ENCODE measurements around the gene SSC5D. TPM values are rescaled to one million over a fixed set of nuclear protein-coding genes. Genes with fewer than 3 reads are reported as not detected.

The SSC5D gene
- total and polyA plus RNA-seq, 4 donors: 0.08 to 1.0 (median 0.51) TPM

GRCh38 chr19:55484593-55485438 is 3.4 kb upstream of the SSC5D start, which contains the start of gene NAT14:
Gene NAT14 (plus strand): TSS chr19:55485188. CDS start chr19:55485709, 521 bp downstream.
- Histone ChIP-seq H3K36me3 (ENCODE audit: control insufficient read depth in 4 of 4, insufficient read depth in 3 of 4, low read depth in 1 of 4, low read length in 3 of 4) (peaks cover 0 to 11% (median 5%) of the 10 kb centered on the region in 4 donors), H3K4me1 (ENCODE audit: control insufficient read depth in 4 of 4, insufficient read depth in 4 of 4, low read length in 3 of 4) (peaks cover 3 to 14% (median 7%) of the 10 kb centered on the region in 4 donors), H3K9me3 (ENCODE audit: control insufficient read depth in 4 of 4, low read length in 3 of 4) (no peaks in the 10 kb centered on the region), H3K27ac (ENCODE audit: low read depth in 1 of 2, low read length in 2 of 2) (peak within 1 kb of the TSS; percentile 31 to 41), H3K9ac (ENCODE audit: low read depth in 1 of 2, low read length in 2 of 2) (peak within 1 kb of the TSS in 1 of 2 donors; percentile 38), H3K27me3 (ENCODE audit: control insufficient read depth in 4 of 4, insufficient read depth in 4 of 4, low read length in 3 of 4) (no peaks in the 10 kb centered on the region), H3K4me3 (ENCODE audit: low read depth in 1 of 3, low read length in 3 of 3) (peak within 1 kb of the TSS in 1 of 3 donors; percentile 52)
- WGBS: 4% methylated on average over 78 of the region's 78 CpGs
- peak; percentile 63 for DNase-seq (ENCODE audit: low spot score)
- peak; percentile 35 to 64 for TF ChIP-seq GABPA (IDR thresholded peaks at IDR 0.05 in 1 of 2, conservative IDR thresholded peaks at IDR 0.05 in 1 of 2)
- no peak for TF ChIP-seq NR2F2 (IDR thresholded peaks at IDR 0.05)

GRCh38 chr19:55485439-55486011 is 2.7 kb upstream of the SSC5D start:
- Histone ChIP-seq H3K36me3 (ENCODE audit: control insufficient read depth in 4 of 4, insufficient read depth in 3 of 4, low read depth in 1 of 4, low read length in 3 of 4) (peaks cover 0 to 11% (median 5%) of the 10 kb centered on the region in 4 donors), H3K4me3 (ENCODE audit: low read depth in 1 of 3, low read length in 3 of 3) (peak overlapping the region in 1 of 3 donors; percentile 52), H3K4me1 (ENCODE audit: control insufficient read depth in 4 of 4, insufficient read depth in 4 of 4, low read length in 3 of 4) (peaks cover 3 to 14% (median 7%) of the 10 kb centered on the region in 4 donors), H3K9ac (ENCODE audit: low read depth in 1 of 2, low read length in 2 of 2) (no peak overlapping the region), H3K27me3 (ENCODE audit: control insufficient read depth in 4 of 4, insufficient read depth in 4 of 4, low read length in 3 of 4) (no peaks in the 10 kb centered on the region), H3K27ac (ENCODE audit: low read depth in 1 of 2, low read length in 2 of 2) (peak overlapping the region; percentile 31 to 41), H3K9me3 (ENCODE audit: control insufficient read depth in 4 of 4, low read length in 3 of 4) (no peaks in the 10 kb centered on the region)
- WGBS: 37% methylated on average over 18 of the region's 18 CpGs
- TF ChIP-seq ZBTB33 (IDR thresholded peaks at IDR 0.05) (no peak), TAF1 (conservative IDR thresholded peaks at IDR 0.05) (no peak), FOXA1 (IDR thresholded peaks at IDR 0.05) (no peak), CTCF (IDR thresholded peaks at IDR 0.05; ENCODE audit: low read depth, low read length, missing input control) (no peak), HNF4A (conservative IDR thresholded peaks at IDR 0.05) (no peak), RXRA (IDR thresholded peaks at IDR 0.05) (no peak), SP1 (IDR thresholded peaks at IDR 0.05) (no peak), EGR1 (IDR thresholded peaks at IDR 0.05; ENCODE audit: low read depth in 2 of 2) (no peak), YY1 (IDR thresholded peaks at IDR 0.05) (no peak)
- no peak for DNase-seq (ENCODE audit: low spot score)

Measured in liver (tissue), 9 donors.